ENCODE measurements around the gene RPL36AL.
"Not testable (repeated sequence)": the region's sequence is repeated elsewhere in the genome, so short reads cannot be mapped to it uniquely, and the experiment has no call there.

RPL36AL gene

GRCh38 chr14:49594347-49595091 is 25.9 kb downstream of the RPL36AL start:
- Histone ChIP-seq H3K9me3 (ENCODE audit: control insufficient read depth in 5 of 5, low read length in 5 of 5) (no peaks in the 10 kb centered on the region), H3K4me3 (ENCODE audit: low read depth in 1 of 5, low read length in 5 of 5) (no peak overlapping the region), H3K4me1 (ENCODE audit: control insufficient read depth in 5 of 5, insufficient read depth in 5 of 5, low read length in 5 of 5) (peaks cover 0 to 22% (median 18%) of the 10 kb centered on the region in 5 donors), H3K9ac (ENCODE audit: low read length in 5 of 5) (no peak overlapping the region), H3K27me3 (ENCODE audit: control insufficient read depth in 5 of 5, insufficient read depth in 4 of 5, low read length in 5 of 5) (no peaks in the 10 kb centered on the region), H3K27ac (ENCODE audit: low read depth, low read length) (no peak overlapping the region), H3K36me3 (ENCODE audit: control insufficient read depth in 5 of 5, insufficient read depth in 5 of 5, low read length in 5 of 5) (no peaks in the 10 kb centered on the region)

- H3K9me3 ChIP-seq (ENCODE audit: control insufficient read depth in 5 of 5, low read length in 5 of 5), result no peaks in the 10 kb centered on the region
- H3K27ac ChIP-seq (ENCODE audit: low read depth, low read length), result no peak overlapping the region
- H3K4me1 ChIP-seq (ENCODE audit: control insufficient read depth in 5 of 5, insufficient read depth in 5 of 5, low read length in 5 of 5), result peaks cover 0 to 16% (median 10%) of the 10 kb centered on the region in 5 donors
- H3K36me3 ChIP-seq (ENCODE audit: control insufficient read depth in 5 of 5, insufficient read depth in 5 of 5, low read length in 5 of 5), result no peaks in the 10 kb centered on the region
- H3K9ac ChIP-seq (ENCODE audit: low read length in 5 of 5), result no peak overlapping the region
- H3K27me3 ChIP-seq (ENCODE audit: control insufficient read depth in 5 of 5, insufficient read depth in 4 of 5, low read length in 5 of 5), result no peaks in the 10 kb centered on the region
- no peak overlapping the region for H3K4me3 ChIP-seq (ENCODE audit: low read depth in 1 of 5, low read length in 5 of 5)
Measured at GRCh38 chr14:49593016-49593415, 27.4 kb downstream of the RPL36AL start.

- no peaks in the 10 kb centered on the region for H3K9me3 ChIP-seq (ENCODE audit: control insufficient read depth in 5 of 5, low read length in 5 of 5)
- no peak overlapping the region for H3K4me3 ChIP-seq (ENCODE audit: low read depth in 1 of 5, low read length in 5 of 5)
- H3K36me3 ChIP-seq (ENCODE audit: control insufficient read depth in 5 of 5, insufficient read depth in 5 of 5, low read length in 5 of 5), result peaks cover 0 to 2% (median under 1%) of the 10 kb centered on the region in 5 donors
- no peak overlapping the region for H3K27ac ChIP-seq (ENCODE audit: low read depth, low read length)
- no peak overlapping the region for H3K9ac ChIP-seq (ENCODE audit: low read length in 5 of 5)
- H3K4me1 ChIP-seq (ENCODE audit: control insufficient read depth in 5 of 5, insufficient read depth in 5 of 5, low read length in 5 of 5), result peaks cover 0 to 15% (median 13%) of the 10 kb centered on the region in 5 donors
- no peaks in the 10 kb centered on the region for H3K27me3 ChIP-seq (ENCODE audit: control insufficient read depth in 5 of 5, insufficient read depth in 4 of 5, low read length in 5 of 5)
Measured at GRCh38 chr14:49589387-49589786, 31.0 kb downstream of the RPL36AL start.

- Histone ChIP-seq H3K4me3 (ENCODE audit: low read depth in 1 of 5, low read length in 5 of 5) (peak overlapping the region; percentile 47 to 98 (median 89)), H3K9me3 (ENCODE audit: control insufficient read depth in 5 of 5, low read length in 5 of 5) (no peaks in the 10 kb centered on the region), H3K4me1 (ENCODE audit: control insufficient read depth in 5 of 5, insufficient read depth in 5 of 5, low read length in 5 of 5) (peaks cover 0 to 25% (median 18%) of the 10 kb centered on the region in 5 donors), H3K9ac (ENCODE audit: low read length in 5 of 5) (peak overlapping the region in 4 of 5 donors; percentile 21 to 90 (median 50)), H3K36me3 (ENCODE audit: control insufficient read depth in 5 of 5, insufficient read depth in 5 of 5, low read length in 5 of 5) (peaks cover 5 to 17% (median 14%) of the 10 kb centered on the region in 5 donors), H3K27me3 (ENCODE audit: control insufficient read depth in 5 of 5, insufficient read depth in 4 of 5, low read length in 5 of 5) (no peaks in the 10 kb centered on the region), H3K27ac (ENCODE audit: low read depth, low read length) (peak overlapping the region; percentile 94)
Measured at GRCh38 chr14:49586673-49587460, 33.6 kb downstream of the RPL36AL start.

GRCh38 chr14:49585803-49586672 is 34.4 kb downstream of the RPL36AL start, which contains the start of gene RPS29:
Gene RPS29 (minus strand): TSS chr14:49586380. CDS start chr14:49586346, 34 bp downstream.
- peak within 1 kb of the TSS; percentile 94 for H3K27ac ChIP-seq (ENCODE audit: low read depth, low read length)
- no peaks in the 10 kb centered on the region for H3K27me3 ChIP-seq (ENCODE audit: control insufficient read depth in 5 of 5, insufficient read depth in 4 of 5, low read length in 5 of 5)
- peaks cover 5 to 17% (median 14%) of the 10 kb centered on the region in 5 donors for H3K36me3 ChIP-seq (ENCODE audit: control insufficient read depth in 5 of 5, insufficient read depth in 5 of 5, low read length in 5 of 5)
- peak within 1 kb of the TSS; percentile 81 to 95 (median 90) for H3K9ac ChIP-seq (ENCODE audit: low read length in 5 of 5)
- peaks cover 0 to 25% (median 18%) of the 10 kb centered on the region in 5 donors for H3K4me1 ChIP-seq (ENCODE audit: control insufficient read depth in 5 of 5, insufficient read depth in 5 of 5, low read length in 5 of 5)
- no peaks in the 10 kb centered on the region for H3K9me3 ChIP-seq (ENCODE audit: control insufficient read depth in 5 of 5, low read length in 5 of 5)
- H3K4me3 ChIP-seq (ENCODE audit: low read depth in 1 of 5, low read length in 5 of 5), result peak within 1 kb of the TSS; percentile 89 to 99 (median 97)

- Histone ChIP-seq H3K4me3 (ENCODE audit: low read depth in 1 of 5, low read length in 5 of 5) (peak overlapping the region; percentile 89 to 99 (median 97)), H3K27ac (ENCODE audit: low read depth, low read length) (peak overlapping the region; percentile 94), H3K9ac (ENCODE audit: low read length in 5 of 5) (peak overlapping the region; percentile 81 to 95 (median 90)), H3K4me1 (ENCODE audit: control insufficient read depth in 5 of 5, insufficient read depth in 5 of 5, low read length in 5 of 5) (peaks cover 0 to 25% (median 18%) of the 10 kb centered on the region in 5 donors), H3K36me3 (ENCODE audit: control insufficient read depth in 5 of 5, insufficient read depth in 5 of 5, low read length in 5 of 5) (peaks cover 5 to 17% (median 14%) of the 10 kb centered on the region in 5 donors)
- H3K27me3 ChIP-seq (ENCODE audit: control insufficient read depth in 5 of 5, insufficient read depth in 4 of 5, low read length in 5 of 5); H3K9me3 ChIP-seq (ENCODE audit: control insufficient read depth in 5 of 5, low read length in 5 of 5): not testable (repeated sequence)
Measured at GRCh38 chr14:49584981-49585640, 35.3 kb downstream of the RPL36AL start.

- Histone ChIP-seq H3K27me3 (ENCODE audit: control insufficient read depth in 5 of 5, insufficient read depth in 4 of 5, low read length in 5 of 5) (no peaks in the 10 kb centered on the region), H3K4me1 (ENCODE audit: control insufficient read depth in 5 of 5, insufficient read depth in 5 of 5, low read length in 5 of 5) (peaks cover 0 to 25% (median 18%) of the 10 kb centered on the region in 5 donors), H3K36me3 (ENCODE audit: control insufficient read depth in 5 of 5, insufficient read depth in 5 of 5, low read length in 5 of 5) (peaks cover 5 to 17% (median 14%) of the 10 kb centered on the region in 5 donors), H3K27ac (ENCODE audit: low read depth, low read length) (peak overlapping the region; percentile 30), H3K9ac (ENCODE audit: low read length in 5 of 5) (peak overlapping the region in 1 of 5 donors; percentile 15), H3K4me3 (ENCODE audit: low read depth in 1 of 5, low read length in 5 of 5) (peak overlapping the region in 2 of 5 donors; percentile 2 to 16), H3K9me3 (ENCODE audit: control insufficient read depth in 5 of 5, low read length in 5 of 5) (no peaks in the 10 kb centered on the region)
Measured at GRCh38 chr14:49584058-49584457, 36.4 kb downstream of the RPL36AL start.

GRCh38 chr14:49583629-49584028 is 36.8 kb downstream of the RPL36AL start:
- no peaks in the 10 kb centered on the region for H3K27me3 ChIP-seq (ENCODE audit: control insufficient read depth in 5 of 5, insufficient read depth in 4 of 5, low read length in 5 of 5)
- H3K27ac ChIP-seq (ENCODE audit: low read depth, low read length), result no peak overlapping the region
- no peaks in the 10 kb centered on the region for H3K9me3 ChIP-seq (ENCODE audit: control insufficient read depth in 5 of 5, low read length in 5 of 5)
- H3K4me1 ChIP-seq (ENCODE audit: control insufficient read depth in 5 of 5, insufficient read depth in 5 of 5, low read length in 5 of 5), result peaks cover 0 to 25% (median 18%) of the 10 kb centered on the region in 5 donors
- no peak overlapping the region for H3K9ac ChIP-seq (ENCODE audit: low read length in 5 of 5)
- peak overlapping the region in 1 of 5 donors; percentile 2 for H3K4me3 ChIP-seq (ENCODE audit: low read depth in 1 of 5, low read length in 5 of 5)
- peaks cover 5 to 17% (median 14%) of the 10 kb centered on the region in 5 donors for H3K36me3 ChIP-seq (ENCODE audit: control insufficient read depth in 5 of 5, insufficient read depth in 5 of 5, low read length in 5 of 5)
